ENCODE results near the gene BMPR1B.
"Not testable (repeated sequence)": the region's sequence is repeated elsewhere in the genome, so short reads cannot be mapped to it uniquely, and the experiment has no call there.

Gene BMPR1B

DNA sequence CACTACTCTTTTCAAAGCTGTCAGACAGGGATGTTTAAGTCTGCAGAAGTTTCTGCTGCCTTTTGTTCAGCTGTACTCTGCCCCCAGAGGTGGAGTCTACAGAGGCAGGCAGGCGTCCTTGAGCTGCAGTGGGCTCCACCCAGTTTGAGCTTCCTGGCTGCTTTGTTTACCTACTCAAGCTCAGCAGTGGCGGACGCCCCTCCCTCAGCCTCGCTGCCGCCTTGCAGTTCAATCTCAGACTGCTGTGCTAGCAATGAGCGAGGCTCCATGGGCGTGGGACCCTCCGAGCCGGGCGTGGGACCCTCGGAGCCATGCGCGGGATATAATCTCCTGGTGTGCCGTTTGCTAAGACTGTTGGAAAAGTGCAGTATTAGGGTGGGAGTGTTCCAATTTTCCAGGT lies 381.7 kb downstream of the BMPR1B start:
- DNase-seq (ENCODE audit: low read depth in 2 of 2) = not testable (repeated sequence)

- DNase-seq (ENCODE audit: low read depth in 2 of 2) = no peak
Measured at GRCh38 chr4:95141361-95141760, 383.6 kb downstream of the BMPR1B start.

DNA sequence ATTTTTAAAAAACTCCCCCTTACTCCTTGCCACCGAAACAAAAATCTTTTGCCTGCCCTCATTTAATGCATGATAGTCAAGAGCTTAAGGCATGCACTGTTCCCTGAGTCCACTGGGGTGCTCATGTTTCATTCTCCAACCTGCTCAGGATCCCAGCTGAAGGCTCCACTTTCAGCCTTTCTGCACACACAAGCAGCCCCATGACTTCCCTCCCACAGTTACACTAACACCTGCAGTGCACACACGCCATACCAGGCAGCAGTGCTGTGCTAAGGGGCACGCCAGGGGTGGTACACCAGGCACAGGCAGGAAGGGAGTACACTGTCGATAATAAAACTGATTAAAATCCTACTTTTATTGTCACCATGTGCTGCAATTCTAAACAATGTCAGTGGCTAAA lies 385.2 kb downstream of the BMPR1B start:
- DNase-seq (ENCODE audit: low read depth in 2 of 2) = no peak

GRCh38 chr4:95151255-95151654 lies 393.5 kb downstream of the BMPR1B start:
- DNase-seq (ENCODE audit: low read depth in 2 of 2) = no peak

- no peak for DNase-seq (ENCODE audit: low read depth in 2 of 2)
Measured at GRCh38 chr4:95153182-95153581, 395.4 kb downstream of the BMPR1B start.

GRCh38 chr4:95155759-95156451 lies 398.1 kb downstream of the BMPR1B start:
- no peak for DNase-seq (ENCODE audit: low read depth in 2 of 2)

DNA sequence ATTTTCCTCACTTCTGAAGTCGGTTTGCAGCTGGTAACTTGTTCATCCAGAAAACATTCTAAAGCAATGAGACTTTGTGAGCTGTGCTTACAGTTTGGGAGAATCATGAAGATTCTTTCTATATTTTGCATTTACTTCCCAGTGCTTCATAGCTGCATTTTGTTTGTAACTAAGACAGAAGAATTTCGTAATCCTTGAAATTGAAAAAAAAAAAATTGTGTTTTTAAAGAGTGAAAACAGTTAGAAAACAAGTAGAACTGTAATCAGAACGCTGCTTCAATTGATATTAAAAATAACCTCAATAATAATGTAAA lies 398.7 kb downstream of the BMPR1B start:
- no peak for DNase-seq (ENCODE audit: low read depth in 2 of 2)

- DNase-seq (ENCODE audit: low read depth in 2 of 2) = no peak
Measured at GRCh38 chr4:95157596-95157995, 399.8 kb downstream of the BMPR1B start.

DNA sequence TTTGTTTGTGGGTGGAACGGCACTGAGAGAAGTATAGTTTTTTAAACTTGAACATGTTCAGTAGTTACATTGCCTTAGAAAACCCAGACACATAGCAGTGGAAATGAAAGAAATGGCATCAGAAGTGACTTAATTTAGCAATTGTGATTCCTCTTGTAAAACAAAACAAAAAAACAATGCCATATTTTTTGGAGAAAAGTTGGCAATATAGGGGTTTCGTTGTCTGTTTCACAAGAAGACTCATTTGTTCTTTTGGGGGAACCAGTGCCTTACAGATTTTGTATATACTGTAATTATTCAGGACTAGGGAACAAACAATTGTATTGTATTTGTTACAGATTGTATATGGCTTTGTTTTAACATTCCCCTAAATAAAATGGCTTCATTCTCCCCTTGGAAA lies 400.3 kb downstream of the BMPR1B start:
- DNase-seq (ENCODE audit: low read depth in 2 of 2) = no peak

- no peak for DNase-seq (ENCODE audit: low read depth in 2 of 2)
Measured at GRCh38 chr4:95158626-95159025, 400.9 kb downstream of the BMPR1B start.

GRCh38 chr4:95159384-95159783 lies 401.6 kb downstream of the BMPR1B start:
- DNase-seq (ENCODE audit: low read depth in 2 of 2) = no peak

DNA sequence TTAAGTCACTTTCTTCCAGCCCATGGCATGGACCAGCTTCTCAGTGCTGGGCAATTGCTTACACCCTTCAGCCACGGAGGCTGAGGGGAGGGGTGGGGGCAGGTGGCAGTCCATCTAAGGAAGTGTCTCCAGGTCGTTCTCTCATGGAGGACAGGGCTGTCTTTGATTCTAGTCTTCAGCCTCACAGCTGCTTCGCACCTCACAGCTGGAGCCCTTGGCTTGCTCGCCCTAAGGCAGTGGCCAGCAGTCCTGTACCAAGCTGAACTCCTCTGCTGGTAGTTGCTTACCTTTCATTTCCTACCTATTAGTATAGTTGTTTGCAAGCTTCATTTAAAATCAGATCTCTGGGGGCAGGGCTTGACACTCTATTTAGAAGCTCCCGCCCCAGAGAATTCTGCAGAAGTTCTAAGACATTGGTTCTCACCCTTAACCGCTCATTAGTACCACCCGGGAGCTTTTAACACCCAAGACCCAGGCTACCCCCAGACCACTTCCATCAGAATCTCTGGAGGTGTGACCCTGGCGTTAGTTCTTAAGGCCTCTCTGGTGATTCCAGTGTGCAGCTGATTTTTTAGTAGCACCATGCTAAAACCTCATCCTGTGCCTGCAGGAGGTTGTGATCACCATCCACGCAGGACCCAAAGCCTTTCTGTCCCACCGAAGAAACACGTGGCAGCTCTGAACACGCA lies 404.2 kb downstream of the BMPR1B start:
- no peak for DNase-seq (ENCODE audit: low read depth in 2 of 2)

DNA sequence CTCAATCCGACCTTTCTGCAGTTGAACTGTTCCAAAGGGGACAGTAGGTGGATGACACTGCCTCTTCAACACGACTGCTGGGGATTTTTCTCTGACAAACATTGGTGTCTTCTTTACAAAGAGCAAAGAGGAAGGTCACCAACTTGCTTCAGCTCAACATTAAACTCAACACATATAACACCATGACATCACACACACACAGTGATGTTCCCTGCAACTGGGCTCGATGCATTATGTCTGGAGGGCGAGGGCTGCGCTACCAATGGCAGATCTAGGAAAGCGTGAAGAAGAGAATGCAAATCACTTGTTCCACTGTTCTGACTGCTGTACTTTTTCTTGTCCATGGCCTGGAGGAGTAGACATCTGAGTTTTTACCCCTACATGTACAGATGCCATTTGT lies 405.1 kb downstream of the BMPR1B start:
- no peak for DNase-seq (ENCODE audit: low read depth in 2 of 2)

DNA sequence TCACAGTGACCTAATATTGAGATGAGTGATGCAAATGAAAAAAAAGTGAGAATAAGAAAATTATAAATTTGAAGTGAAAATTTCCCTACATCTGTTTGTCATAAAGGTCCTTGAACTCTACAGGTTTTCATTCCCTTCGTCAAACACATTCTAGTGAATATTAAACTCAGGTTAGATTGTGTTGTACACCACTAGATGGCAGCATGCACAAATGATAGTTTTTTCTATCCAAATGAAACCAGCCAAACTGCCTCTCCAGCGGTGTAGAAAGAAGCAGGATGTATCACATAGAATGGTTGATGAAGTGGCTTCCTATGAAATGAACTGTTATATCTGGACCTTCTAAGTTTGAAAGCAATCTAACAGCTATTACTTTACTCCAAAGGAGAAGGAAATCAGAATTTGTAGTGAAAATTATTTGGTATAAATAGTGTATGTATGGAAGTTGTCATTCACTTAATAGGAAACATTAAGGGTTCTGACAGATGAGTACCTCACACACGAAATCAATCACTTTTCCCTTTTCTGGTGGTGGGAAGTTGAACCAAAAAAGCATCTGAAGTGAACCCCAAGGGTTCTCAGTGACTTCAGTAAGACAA lies 408.3 kb downstream of the BMPR1B start:
- no peak for DNase-seq (ENCODE audit: low read depth in 2 of 2)

GRCh38 chr4:95167805-95168204 lies 410.1 kb downstream of the BMPR1B start:
- DNase-seq (ENCODE audit: low read depth in 2 of 2) = no peak

GRCh38 chr4:95170176-95170575 lies 412.4 kb downstream of the BMPR1B start:
- no peak for DNase-seq (ENCODE audit: low read depth in 2 of 2)

GRCh38 chr4:95171377-95171776 lies 413.6 kb downstream of the BMPR1B start:
- DNase-seq (ENCODE audit: low read depth in 2 of 2) = not testable (repeated sequence)

DNA sequence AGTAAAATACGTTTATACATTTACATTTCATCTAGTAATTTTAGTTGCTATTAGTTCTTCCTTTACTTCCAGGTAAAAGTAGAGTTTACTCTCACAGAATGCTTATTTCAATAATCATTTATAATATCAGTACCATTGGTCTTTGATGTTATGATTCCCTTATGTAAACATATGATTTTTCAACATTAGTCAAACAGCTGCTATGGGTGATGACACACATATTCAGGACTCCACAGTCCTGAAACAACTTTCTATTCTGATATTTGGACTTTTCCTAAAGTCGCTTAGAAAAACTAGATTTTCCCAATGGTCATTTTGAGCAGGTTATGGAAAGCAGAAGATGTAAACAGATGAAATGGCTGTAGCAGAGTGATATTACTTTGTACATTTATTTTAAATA lies 421.2 kb downstream of the BMPR1B start:
- DNase-seq (ENCODE audit: low read depth in 2 of 2) = no peak

GRCh38 chr4:95180531-95181242 lies 422.9 kb downstream of the BMPR1B start:
- no peak for DNase-seq (ENCODE audit: low read depth in 2 of 2)

- DNase-seq (ENCODE audit: low read depth in 2 of 2) = no peak
Measured at GRCh38 chr4:95181243-95181995, 423.7 kb downstream of the BMPR1B start.

GRCh38 chr4:95181996-95182306 lies 424.2 kb downstream of the BMPR1B start:
- no peak for DNase-seq (ENCODE audit: low read depth in 2 of 2)

All from stimulated activated CD8-positive, alpha-beta memory T cell treated with anti-CD3 and anti-CD28 coated beads, Interleukin-2, amount 100 ng/mL, for 48 hours (primary cell).